RWPE1 (cell line): Measurements from ENCODE around the gene ZDHHC17.
"Not testable (repeated sequence)": the region's sequence is repeated elsewhere in the genome, so short reads cannot be mapped to it uniquely, and the experiment has no call there.

Experiments
- CTCF ChIA-PET: fragments of 350-600 bp; sonication (Branson Sonifier 250); formaldehyde crosslinking; extraction: SDS; loops from one replicate; lab custom pipeline; 2021; lab: Yijun Ruan, JAX
- POLR2A ChIA-PET: fragments of 400-600 bp; formaldehyde crosslinking; extraction: SDS; loops from one replicate; lab custom pipeline; 2020; ENCODE audit warnings: antibody characterized with exemption; ENCODE audit not compliant: low non-redundant PET; lab: Yijun Ruan, JAX
- DNase-seq: peaks from one replicate; pipeline ENCODE4 v3.0.0; 2012; ENCODE audit warnings: low spot score
- H3K27ac ChIP-seq: fragments of 450-650 bp; 2 replicates; pipeline ENCODE4 v1.5.1; 2017
- CTCF ChIP-seq: fragments of 450-650 bp; conservative IDR thresholded peaks from 2 replicates; pipeline ENCODE4 v1.5.1; 2017; ENCODE audit warnings: low read depth, mild to moderate bottlenecking

Gene ZDHHC17

DNA sequence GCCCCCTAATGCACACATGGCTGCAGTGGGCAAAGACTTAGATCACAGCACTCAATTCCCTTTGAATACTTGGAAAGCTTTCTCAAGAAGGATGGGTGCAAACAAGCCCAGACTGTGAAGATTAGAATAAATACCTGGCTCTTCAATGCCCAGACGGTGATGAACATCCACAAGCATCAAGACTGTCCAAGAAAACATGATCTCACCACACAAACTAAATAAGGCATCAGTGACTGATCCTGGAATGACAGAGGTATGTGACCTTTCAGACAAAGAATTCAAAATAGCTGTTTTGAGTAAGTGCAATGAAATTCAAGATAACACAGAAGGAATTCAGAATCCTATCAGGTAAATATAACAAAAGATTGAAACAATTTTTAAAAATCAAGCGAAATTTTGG lies 43.8 kb upstream of the ZDHHC17 start:
- POLR2A ChIA-PET, result no interaction called here
- H3K27ac ChIP-seq, result no peak overlapping the region
- no peak for DNase-seq
- TF ChIP-seq CTCF, result no peak
- CTCF ChIA-PET, result no interaction called here

GRCh38 chr12:76726626-76727025 lies 37.3 kb upstream of the ZDHHC17 start:
- CTCF ChIA-PET, result interaction anchor here (0.6 to 0.7 kb wide), 2 partner anchors 18 to 1163 kb away, joined by 3 read pairs; no protein-coding TSS in a partner anchor
- no peak for DNase-seq
- H3K27ac ChIP-seq, result no peak overlapping the region
- no peak for TF ChIP-seq CTCF
- POLR2A ChIA-PET, result no interaction called here

DNA sequence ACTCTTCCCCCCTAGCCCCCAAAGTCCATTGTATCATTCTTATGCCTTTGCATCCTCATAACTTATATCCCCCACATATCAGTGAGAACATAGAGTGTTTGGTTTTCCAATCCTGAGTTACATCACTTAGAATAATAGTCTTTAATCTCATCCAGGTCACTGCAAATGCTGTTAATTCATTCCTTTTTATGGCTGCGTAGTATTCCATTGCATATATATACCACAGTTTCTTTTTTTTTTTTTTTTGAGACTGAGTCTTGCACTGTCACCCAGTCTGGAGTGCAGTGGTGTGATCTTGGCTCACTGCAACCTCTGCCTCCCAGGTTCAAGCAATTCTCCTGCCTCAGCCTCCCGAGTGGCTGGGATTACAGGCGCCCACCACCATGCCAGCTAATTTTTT lies 31.7 kb upstream of the ZDHHC17 start:
- POLR2A ChIA-PET, DNase-seq, H3K27ac ChIP-seq: not testable (repeated sequence)
- CTCF ChIA-PET, result interaction anchor here (0.8 kb wide), 1 partner anchor 147 kb away, joined by 3 read pairs; no protein-coding TSS in a partner anchor

- CTCF ChIA-PET, DNase-seq, POLR2A ChIA-PET: not testable (repeated sequence)
Observed at GRCh38 chr12:76737689-76738088, 26.2 kb upstream of the ZDHHC17 start.

GRCh38 chr12:76738824-76739579 lies 24.9 kb upstream of the ZDHHC17 start:
- CTCF ChIA-PET, result no interaction called here
- DNase-seq, result no peak
- no peak overlapping the region for H3K27ac ChIP-seq
- no peak for TF ChIP-seq CTCF
- POLR2A ChIA-PET, result no interaction called here

More at GRCh38 chr12:76737689-76738088, 26.2 kb upstream of the ZDHHC17 start:
- not testable (repeated sequence) for H3K27ac ChIP-seq

DNA sequence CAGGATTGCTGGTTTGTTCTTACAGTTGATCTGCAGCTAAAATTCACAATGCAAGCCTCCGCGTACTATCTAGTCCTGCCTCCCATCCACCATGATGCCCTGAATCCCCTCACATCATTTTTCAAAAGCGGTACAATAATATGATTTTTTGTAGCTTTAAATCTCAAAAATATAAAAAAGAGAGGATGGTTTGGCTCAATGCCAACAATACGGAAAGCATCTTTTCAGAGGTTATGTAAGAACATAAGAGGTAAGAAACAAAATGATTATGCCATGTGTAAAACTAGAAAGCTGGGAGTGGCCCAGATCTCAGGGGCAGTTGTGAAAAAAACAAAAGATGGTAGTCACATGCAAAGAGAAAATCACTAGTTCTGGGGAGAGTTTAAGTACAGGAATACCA lies 24.0 kb upstream of the ZDHHC17 start:
- ChIA-PET POLR2A (no interaction called here), CTCF (no interaction called here)
- no peak for DNase-seq
- H3K27ac ChIP-seq, result no peak overlapping the region
- TF ChIP-seq CTCF, result no peak

GRCh38 chr12:76740501-76740900 lies 23.4 kb upstream of the ZDHHC17 start:
- POLR2A ChIA-PET, result no interaction called here
- CTCF ChIA-PET, result interaction anchor here (0.8 kb wide), 1 partner anchor 20 kb away, joined by 3 read pairs; no protein-coding TSS in a partner anchor
- DNase-seq, result no peak
- H3K27ac ChIP-seq, result no peak overlapping the region
- TF ChIP-seq CTCF, result no peak
